HT1080 (cell line): ENCODE measurements around the gene KDM5C. TPM values are rescaled to one million over a fixed set of nuclear protein-coding genes. Genes with fewer than 3 reads are reported as not detected.
A peak's percentile ranks its signal among the peaks of the same experiment; 100 is the strongest.
"Not testable (repeated sequence)": the region's sequence is repeated elsewhere in the genome, so short reads cannot be mapped to it uniquely, and the experiment has no call there.

ENCODE experiments used
- DNase-seq: peaks from one replicate; pipeline ENCODE4 v3.0.0-alpha.2; 2015; ENCODE audit warnings: low read depth
- small RNA-seq: library from RNA; depleted of rRNA; stranded (forward); fragments of <200 nt; gene quantifications from one replicate; pipeline ENCODE3, GENCODE V24; 2014
- total RNA-seq: library from RNA; depleted of rRNA; stranded (reverse); fragments of >200 nt; shearing (Covaris generic); gene quantifications from 2 replicates; pipeline ENCODE4 v1.2.3, GENCODE V29; 2014; rRNA removed

The KDM5C gene
- total RNA-seq, 1 experiment from 2014 or later, result 57.2 TPM

DNA sequence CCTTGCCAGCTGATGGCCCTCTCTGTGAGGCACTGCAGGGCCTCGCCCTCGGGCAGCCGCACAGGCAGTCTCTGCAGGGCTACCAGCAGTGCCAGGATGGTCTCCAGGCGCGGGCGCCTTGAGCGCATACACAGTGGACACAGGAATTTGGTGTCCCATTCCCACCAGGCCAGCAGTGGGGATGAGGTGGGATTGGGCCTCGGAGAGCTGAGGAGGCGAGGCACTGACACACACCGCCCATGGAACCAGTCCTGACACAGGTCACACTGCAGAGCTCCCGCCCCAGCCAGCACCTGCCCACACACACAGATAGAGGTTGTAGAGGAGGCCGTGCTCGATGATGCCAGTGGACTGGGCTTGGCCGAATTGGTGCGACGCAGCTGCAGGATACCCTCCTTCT is 30.7 kb downstream of the KDM5C start:
- DNase-seq, result no peak

DNA sequence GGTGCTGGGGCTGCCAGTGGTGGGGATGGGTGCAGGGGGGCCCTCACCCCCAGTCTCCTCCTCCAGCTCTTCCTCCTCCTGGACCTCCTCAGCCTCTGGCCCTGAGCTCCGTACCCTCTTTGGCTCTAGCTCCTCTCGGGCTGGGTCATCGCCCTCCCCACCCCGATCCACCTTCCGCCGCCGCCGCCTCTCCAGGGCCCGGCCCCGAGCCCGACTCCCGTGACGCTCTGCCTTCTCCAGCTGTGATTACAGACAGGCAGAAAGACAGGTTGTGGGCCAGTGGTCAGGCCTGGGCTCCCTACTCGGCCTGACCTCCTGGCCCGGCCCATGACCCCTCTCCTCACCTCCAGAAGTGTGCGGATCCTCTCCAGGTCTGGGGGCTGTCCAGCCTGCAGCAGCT is 31.9 kb downstream of the KDM5C start:
- no peak for DNase-seq

DNA sequence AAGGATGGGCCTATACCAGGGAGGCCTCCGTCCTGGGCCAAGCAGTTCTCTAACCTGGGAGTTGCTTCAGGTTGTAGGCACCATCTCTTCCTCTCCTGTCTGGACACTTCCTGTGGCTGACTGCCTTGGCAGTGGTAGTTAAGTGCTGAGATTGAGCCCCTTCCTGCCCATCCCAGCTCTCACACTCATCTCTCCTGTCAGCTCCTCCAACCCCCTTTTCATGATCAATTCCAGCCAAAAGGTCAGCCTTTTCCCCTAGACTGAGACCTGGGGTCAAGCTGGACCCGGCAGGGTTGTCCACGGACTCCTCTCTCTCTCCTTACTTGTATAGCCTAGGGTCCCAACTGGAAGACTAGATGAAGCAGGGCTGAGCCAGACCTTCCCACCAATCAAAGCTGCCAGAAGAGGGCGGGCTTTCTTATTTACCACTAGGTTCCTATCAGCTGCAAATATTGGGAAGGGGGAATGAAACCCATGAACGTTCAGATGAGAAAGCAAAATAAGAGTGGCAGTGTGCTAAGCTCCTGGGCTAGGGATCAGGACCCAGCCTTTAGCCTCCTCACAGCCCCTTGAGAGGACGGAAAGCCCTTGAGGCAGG is 34.5 kb downstream of the KDM5C start:
- DNase-seq, result no peak

DNA sequence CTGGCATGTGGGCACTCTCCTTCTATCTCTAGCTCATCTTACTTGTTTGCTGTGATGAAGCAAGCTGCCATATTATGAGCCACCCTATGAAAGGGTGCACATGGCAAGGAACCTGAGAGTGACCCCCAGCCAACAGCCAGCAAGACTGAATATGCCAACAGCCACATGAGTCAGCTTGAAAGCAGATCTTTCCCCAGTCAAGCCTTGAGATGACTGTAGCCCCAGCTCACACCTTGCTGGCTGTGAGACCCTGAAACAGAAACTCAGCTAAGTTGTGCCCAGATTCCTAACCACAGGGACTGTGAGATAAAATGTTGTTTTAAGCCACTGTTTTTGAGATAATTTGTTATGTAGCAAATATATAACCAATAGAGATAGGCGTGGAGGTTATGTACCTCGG is 36.2 kb downstream of the KDM5C start:
- peak; percentile 6 for DNase-seq

DNA sequence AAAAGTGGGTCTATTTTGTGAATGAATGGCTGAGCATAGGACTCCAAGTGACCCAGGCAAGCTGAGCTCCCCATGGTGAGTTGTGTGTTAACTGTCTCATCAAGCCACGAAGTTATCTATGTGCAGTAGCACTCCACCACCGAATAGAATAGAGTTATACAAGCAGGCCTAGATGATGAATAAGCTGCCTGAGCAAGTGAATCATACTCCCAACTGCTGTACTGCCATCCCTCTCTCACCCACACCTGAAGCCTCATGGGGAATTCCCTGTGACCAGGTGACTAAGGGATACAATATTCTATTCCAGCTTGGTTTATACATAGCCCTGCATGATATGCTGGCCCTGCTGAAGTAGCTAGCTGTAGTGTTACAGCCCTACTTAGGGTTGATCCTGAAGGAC is 38.7 kb downstream of the KDM5C start:
- DNase-seq, result peak; percentile 53

DNA sequence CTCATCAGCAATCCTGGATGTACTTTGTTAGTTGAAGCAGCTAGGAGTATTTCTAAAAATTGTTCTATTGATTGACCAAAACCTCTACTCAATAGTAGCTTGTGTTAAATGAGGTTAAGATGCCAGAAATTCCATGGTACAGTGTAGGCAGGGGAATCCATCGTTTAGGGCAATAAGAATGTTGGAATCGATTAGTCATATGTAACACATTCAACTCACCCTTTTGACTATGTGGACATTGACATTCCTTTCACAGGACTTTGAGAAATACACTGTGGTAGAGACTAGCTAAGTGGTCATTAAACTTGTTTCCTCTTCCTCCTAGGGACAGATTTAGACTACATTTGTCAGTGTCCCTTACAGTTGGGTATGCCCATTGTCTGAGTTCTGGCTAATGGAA is 40.2 kb downstream of the KDM5C start:
- peak; percentile 27 for DNase-seq

DNA sequence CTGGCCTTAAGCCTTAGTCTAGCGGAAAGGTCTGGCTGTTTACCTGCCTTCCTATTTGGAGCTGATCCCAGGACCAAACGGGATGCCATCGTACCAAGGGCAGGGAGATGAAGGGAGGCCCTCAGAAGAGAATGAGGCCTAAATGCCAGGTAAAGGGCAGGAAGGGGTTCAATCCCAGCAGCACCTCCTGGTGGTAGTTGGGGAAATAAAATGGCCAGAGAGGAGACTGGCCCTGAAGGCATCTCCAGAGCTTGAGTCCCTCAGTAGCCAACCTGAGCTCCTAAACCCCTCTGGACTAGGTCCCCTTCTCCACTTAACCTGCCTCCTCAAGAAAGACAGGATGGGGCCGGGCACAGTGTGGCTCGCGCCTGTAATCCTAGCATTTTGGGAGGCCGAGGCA is 53.7 kb downstream of the KDM5C start:
- DNase-seq, result no peak

DNA sequence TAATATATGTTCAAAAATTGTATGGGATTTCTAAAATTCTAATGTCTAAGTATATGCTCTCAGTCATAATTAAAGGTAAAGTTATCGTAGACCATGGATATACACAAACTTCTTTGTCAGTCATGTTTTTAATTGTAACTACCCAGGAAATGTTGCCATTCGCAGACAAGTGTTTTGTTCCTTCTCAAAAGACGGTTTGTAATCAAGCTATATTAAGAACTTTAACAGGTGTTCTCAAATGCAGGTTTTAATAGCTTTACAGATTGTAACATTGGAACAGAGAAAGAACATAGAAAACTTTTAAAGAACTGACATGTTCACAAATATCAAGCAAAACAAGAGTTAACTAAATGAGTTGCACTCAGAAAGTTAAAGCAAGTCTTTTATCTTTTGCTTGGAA is 58.9 kb downstream of the KDM5C start:
- no peak for DNase-seq

DNA sequence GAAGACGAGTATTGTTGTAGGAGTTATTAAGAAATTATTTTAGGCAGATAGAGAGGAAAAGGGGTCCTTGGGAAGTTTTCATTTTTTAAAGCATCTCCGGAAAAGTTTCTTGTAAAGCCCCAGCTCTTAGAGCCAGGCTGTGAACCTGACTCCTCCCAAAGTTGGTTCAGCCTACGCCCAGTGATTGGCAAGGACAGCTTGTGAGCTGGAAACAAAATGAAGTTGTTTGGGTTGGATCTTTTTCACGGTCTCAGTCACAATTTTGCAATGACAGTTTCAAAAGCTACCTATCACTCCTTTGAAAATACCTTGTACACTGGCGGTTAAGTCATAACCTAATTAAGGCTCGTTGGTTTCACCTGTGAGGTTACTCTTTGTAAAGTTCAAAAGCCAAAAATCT is 60.4 kb downstream of the KDM5C start:
- not testable (repeated sequence) for DNase-seq

DNA sequence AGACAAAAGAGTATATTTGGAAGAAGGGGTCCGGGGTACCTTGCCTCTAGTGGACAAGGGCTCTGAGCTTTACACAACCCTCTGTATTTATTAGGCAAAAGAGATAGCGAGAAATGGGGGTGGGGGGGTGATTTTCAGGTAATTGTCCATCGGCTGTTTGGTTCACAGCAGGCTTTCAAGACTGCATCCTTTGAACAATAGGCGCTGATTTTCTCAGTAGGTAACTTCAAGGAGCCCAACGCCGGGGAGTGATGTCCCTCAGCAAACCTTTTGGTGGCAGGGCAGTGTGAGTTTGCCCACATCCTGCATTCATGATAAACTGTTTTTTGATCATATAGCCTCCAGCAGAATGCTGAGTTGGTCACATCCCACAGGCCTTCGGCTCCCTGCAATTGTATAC is 61.6 kb downstream of the KDM5C start:
- no peak for DNase-seq

DNA sequence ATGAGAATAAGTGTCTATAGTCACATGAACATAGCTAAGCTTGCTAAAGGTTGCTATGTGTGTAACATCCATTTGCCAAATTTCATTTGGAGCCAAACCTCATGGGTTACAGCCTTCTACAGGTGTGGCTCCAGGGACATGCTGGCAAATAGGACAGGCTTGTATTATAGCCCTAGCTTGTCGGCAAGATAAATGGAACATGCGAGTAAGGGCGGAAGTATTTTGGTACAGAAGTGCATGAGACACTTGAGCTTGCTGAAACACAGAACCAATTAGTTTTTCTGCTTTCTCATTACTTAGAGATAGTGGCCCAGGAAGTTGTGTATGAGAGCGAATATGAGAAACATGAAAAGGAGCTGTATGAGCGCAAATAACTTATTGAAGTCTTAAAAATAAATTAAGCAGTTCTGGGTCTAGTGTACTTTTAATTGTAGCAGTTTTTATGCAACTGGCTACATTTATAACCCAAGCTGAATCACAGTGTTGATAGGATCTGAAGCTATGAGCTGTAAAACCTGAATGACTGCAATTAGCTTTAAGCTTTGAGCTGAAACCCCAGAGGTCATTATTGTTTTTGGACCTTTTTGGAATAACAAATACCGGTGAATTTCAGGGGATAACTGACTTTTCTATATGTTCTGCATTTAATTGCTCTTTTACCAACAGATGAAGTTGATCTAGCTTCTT is 64.6 kb downstream of the KDM5C start:
- no peak for DNase-seq

DNA sequence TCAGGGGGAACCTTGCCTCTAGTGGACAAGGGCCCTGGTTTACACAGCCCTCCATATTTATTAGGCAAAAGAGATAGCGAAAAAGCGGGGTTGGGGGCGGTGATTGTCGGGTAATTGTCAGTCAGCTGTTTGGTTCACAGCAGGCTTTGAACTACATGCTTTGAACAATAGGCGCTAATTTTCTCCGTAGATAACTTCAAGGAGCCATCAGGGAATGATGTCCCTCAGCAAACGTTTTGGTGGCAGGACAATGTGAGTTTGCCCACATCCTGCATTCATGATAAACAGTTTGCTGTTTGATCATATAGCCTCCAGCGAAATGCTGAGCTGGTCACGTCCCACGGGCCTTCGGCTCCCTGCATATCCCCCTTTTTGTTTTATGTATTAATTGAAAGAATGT is 65.8 kb downstream of the KDM5C start:
- no peak for DNase-seq

DNA sequence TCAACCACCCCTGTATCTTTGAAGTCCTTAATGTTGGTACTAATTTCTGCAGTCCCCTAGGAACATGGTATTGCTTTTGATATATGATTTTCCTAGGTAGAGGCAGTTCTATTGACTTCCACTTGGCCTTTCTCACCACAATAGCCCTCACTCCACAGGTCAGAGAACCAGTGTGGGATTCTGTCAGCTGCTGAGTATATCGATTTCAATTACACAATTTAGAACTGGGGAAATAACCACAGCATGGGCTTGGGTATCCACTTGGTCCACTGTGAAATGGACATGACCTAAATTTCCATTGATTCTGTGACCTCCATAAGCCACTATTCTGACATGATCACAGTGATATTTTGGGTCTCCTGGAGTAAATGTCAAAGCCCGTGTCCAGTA is 68.8 kb downstream of the KDM5C start:
- no peak for DNase-seq

DNA sequence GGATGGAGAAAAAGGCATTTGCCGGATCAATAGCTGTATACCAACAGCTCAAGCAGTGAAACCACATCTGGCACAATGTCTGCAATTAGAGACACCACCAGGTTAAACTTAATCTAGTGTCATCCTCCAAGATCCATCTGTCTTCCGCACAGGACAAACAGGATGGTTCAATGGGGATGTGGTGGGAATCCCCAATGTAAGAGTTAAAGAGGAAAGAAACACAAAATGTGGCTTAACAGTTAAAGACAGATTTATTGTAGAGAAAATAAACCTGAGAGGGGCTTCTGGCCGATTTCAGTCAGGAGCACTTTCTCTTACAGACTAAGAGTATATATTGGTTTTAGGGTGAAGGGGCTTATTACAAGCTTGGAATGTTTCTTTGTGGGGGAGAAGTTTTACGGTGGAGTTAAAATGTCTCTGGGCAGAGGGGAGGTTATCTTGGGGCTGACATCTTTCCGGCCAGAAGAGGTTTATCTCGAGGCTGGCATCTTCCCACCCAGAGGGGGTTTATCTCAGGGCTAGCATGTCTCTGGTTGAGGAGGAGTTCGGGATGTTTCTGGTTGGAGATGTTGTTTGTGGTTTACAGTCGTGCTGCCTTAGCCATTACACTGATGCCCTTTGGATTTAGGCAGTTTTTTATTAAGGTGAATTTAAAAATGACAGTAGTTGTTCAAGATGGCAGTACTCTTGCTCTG is 69.3 kb downstream of the KDM5C start:
- DNase-seq, result no peak

DNA sequence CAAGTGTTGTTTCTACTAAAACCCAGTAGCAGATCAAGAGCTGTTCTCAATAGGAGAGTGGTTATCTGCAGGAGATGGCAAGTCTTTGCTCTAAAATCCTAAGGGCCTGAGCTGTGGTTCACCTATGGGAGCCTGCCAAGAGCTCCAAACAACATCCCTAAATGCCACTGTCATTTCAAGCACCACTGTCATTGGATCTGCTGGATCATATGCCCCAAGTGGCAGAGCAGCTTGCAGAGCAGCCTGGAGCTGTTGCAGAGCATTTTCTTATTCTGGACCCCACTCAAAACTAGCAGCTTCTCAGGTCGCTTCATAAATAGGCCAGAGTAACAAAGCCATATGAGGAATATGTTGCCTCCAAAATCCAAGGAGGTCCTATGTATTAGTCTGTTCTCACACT is 71.4 kb downstream of the KDM5C start:
- no peak for DNase-seq

Small RNA genes within 50 kb of the gene (small RNA-seq; reads per million reads assigned to genes)
- gene AL139396.1 (not detected), gene MIR6894 (not detected), gene MIR6895 (not detected)

Other genes with a start within 250 kb of the KDM5C start
- gene GPR173, start 176.4 kb downstream of the KDM5C start, total RNA-seq, result 3.3 and 3.4 TPM in 2 replicates
- gene TSPYL2, start 142.8 kb downstream of the KDM5C start, total RNA-seq, result 5.5 and 6.0 TPM in 2 replicates
- gene KANTR, start 131.1 kb downstream of the KDM5C start, total RNA-seq, result 3.2 and 3.7 TPM in 2 replicates
- gene IQSEC2, start 56.4 kb upstream of the KDM5C start, total RNA-seq, result 4.3 and 9.8 TPM in 2 replicates
- 18.6 and 26.0 TPM in 2 replicates for gene SMC1A, start 197.4 kb upstream of the KDM5C start, total RNA-seq
- 0.17 and 0.19 TPM in 2 replicates for gene RIBC1, start 197.7 kb upstream of the KDM5C start, total RNA-seq
- gene HSD17B10, start 209.2 kb upstream of the KDM5C start, total RNA-seq, result 134 and 157 TPM in 2 replicates